GM23248 (cell line): Measurements from ENCODE around the gene ZBTB8OS.

Experiments
- EZH2 ChIP-seq: fragments of 200-600 bp; sonication (generic); IDR thresholded peaks from 2 replicates; pipeline ENCODE4 v1.6.1; 2018; ENCODE audit warnings: antibody characterized with exemption, mild to moderate bottlenecking; ENCODE audit not compliant: insufficient read depth, poor library complexity, severe bottlenecking
- EZH2phosphoT487 ChIP-seq: fragments of 200-600 bp; sonication (generic); IDR thresholded peaks from 2 replicates; pipeline ENCODE4 v1.6.1; 2018; ENCODE audit warnings: antibody characterized with exemption, moderate library complexity, mild to moderate bottlenecking, low read depth; ENCODE audit not compliant: insufficient read depth

DNA sequence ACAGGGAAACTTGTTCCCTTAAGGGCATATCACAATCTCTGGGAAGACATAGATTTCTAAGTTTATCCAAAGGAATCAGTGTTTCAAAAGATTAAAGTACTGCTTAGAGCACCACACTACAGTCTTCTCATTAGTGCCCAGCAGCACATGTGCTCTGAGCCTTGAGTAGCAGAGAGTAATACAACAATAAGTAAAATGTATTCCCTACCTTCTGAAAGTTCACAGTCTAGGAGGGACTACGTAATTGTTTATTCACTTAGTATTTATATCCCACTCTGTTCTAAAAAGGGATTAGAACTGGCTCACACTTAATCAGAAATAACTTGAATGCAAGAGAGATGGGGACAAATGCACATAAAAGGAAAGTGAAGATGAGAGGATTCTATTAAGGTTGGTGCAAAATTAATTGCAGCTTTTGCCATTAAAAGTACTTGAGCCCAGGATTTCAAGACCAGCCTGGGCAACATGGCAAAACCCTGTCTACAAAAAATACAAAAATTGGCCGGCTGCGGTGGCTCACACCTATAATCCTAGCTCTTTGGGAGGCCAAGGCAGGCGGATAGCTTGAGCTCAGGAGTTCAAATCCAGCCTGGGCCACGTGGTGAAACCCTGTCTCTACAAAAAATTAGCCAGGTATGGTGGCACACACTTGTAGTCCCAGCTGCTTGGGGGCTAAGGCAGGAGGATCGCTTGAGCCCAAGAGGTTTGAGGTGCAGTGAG, 43.3 kb upstream of the ZBTB8OS start:
- TF ChIP-seq EZH2 (no peak), EZH2phosphoT487 (no peak)
